SU-DHL-6 (cell line): ENCODE results near the gene PHACTR2.
"Not testable (repeated sequence)": the region's sequence is repeated elsewhere in the genome, so short reads cannot be mapped to it uniquely, and the experiment has no call there.

Source experiments
- EZH2phosphoT487 ChIP-seq: fragments of 200-600 bp; sonication (generic), shearing (Covaris generic); conservative IDR thresholded peaks from 2 replicates; pipeline ENCODE4 v1.6.1; 2018; ENCODE audit warnings: mild to moderate bottlenecking, antibody characterized with exemption, low read length, moderate library complexity, mixed read lengths
- TF ChIP-seq, protein P1 (sequence below): fragments of 200-600 bp; sonication (generic); IDR thresholded peaks from one replicate; pipeline ENCODE4 v1.5.1; 2017; ENCODE audit warnings: antibody characterized with exemption, mild to moderate bottlenecking, low read length, moderate library complexity; ENCODE audit not compliant: insufficient read depth, poor library complexity, severe bottlenecking

DNA sequence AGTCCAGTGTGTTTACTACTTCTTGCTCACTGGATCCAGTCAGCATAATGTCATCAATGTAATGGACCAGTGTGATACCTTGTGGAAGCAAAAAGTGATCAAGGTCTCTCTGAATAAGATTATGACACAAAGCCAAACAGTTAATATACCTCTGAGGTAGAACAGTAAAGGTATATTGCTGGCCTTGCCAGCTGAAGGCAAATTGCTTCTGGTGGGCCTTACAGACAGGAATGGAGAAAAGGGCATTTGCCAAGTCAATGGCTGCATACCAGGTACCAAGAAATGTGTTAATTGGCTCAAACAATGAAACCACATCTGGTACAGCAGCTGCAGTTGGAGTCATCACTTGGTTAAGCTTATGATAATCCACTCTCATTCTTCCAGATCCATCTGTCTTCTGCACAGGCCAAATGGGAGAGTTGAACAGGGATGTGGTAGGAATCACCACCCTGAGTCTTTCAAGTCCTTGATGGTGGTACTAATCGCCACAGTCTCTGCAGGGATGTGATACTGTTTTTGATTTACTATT is 193.5 kb downstream of the PHACTR2 start:
- TF ChIP-seq, protein P1, sequence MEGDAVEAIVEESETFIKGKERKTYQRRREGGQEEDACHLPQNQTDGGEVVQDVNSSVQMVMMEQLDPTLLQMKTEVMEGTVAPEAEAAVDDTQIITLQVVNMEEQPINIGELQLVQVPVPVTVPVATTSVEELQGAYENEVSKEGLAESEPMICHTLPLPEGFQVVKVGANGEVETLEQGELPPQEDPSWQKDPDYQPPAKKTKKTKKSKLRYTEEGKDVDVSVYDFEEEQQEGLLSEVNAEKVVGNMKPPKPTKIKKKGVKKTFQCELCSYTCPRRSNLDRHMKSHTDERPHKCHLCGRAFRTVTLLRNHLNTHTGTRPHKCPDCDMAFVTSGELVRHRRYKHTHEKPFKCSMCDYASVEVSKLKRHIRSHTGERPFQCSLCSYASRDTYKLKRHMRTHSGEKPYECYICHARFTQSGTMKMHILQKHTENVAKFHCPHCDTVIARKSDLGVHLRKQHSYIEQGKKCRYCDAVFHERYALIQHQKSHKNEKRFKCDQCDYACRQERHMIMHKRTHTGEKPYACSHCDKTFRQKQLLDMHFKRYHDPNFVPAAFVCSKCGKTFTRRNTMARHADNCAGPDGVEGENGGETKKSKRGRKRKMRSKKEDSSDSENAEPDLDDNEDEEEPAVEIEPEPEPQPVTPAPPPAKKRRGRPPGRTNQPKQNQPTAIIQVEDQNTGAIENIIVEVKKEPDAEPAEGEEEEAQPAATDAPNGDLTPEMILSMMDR: not testable (repeated sequence)
- TF ChIP-seq EZH2phosphoT487: not testable (repeated sequence)
